H9 (cell line): ENCODE data around the gene TOP1. TPM values are rescaled to one million over a fixed set of nuclear protein-coding genes. Genes with fewer than 3 reads are reported as not detected.

Experiments used
- DNase-seq: peaks from one replicate; pipeline ENCODE4 v3.0.0-alpha.2; 2017
- H2AFZ ChIP-seq: one replicate; pipeline ENCODE4 v1.6.1; 2013; ENCODE audit warnings: mild to moderate bottlenecking, low read length, control low read depth, moderate library complexity
- H2AK5ac ChIP-seq: 2 replicates; pipeline ENCODE4 v1.6.1; 2013; ENCODE audit warnings: low read length, control low read depth, mixed read lengths; ENCODE audit not compliant: insufficient read length
- H2BK120ac ChIP-seq: one replicate; pipeline ENCODE4 v1.6.1; 2013; ENCODE audit warnings: low read depth, mild to moderate bottlenecking, low read length, control low read depth, inconsistent platforms; ENCODE audit not compliant: poor library complexity, severe bottlenecking
- H2BK12ac ChIP-seq: 2 replicates; pipeline ENCODE4 v1.6.1; 2013; ENCODE audit warnings: low read length, control low read depth, mixed read lengths, low read depth; ENCODE audit not compliant: insufficient read length
- H2BK15ac ChIP-seq: 2 replicates; pipeline ENCODE4 v1.6.1; 2013; ENCODE audit warnings: low read depth, low read length, control low read depth
- H2BK20ac ChIP-seq: one replicate; pipeline ENCODE4 v1.6.1; 2013; ENCODE audit warnings: low read depth, mild to moderate bottlenecking, low read length, control low read depth, inconsistent platforms; ENCODE audit not compliant: poor library complexity, severe bottlenecking
- H2BK5ac ChIP-seq: 2 replicates; pipeline ENCODE4 v1.6.1; 2013; ENCODE audit warnings: low read length, control low read depth, mixed read lengths; ENCODE audit not compliant: insufficient read length
- H3K14ac ChIP-seq: 2 replicates; pipeline ENCODE4 v1.6.1; 2013; ENCODE audit warnings: low read length, control low read depth; ENCODE audit not compliant: insufficient read depth
- H3K18ac ChIP-seq: 2 replicates; pipeline ENCODE4 v1.6.1; 2013; ENCODE audit warnings: low read depth, mild to moderate bottlenecking, mixed read lengths, low read length, control low read depth; ENCODE audit not compliant: insufficient read length
- H3K23ac ChIP-seq: 2 replicates; pipeline ENCODE4 v1.6.1; 2013; ENCODE audit warnings: low read length, control low read depth, mixed read lengths, low read depth; ENCODE audit not compliant: insufficient read length
- H3K23me2 ChIP-seq: 2 replicates; pipeline ENCODE4 v1.6.1; 2013; ENCODE audit warnings: low read depth, mild to moderate bottlenecking, mixed read lengths, low read length, control low read depth; ENCODE audit not compliant: insufficient read length, poor library complexity, severe bottlenecking
- H3K27ac ChIP-seq: 2 replicates; pipeline ENCODE4 v1.5.1; 2013; ENCODE audit warnings: low read length, control low read depth, mixed read lengths, low read depth; ENCODE audit not compliant: insufficient read length
- H3K27me3 ChIP-seq: 2 replicates; pipeline ENCODE4 v1.6.1; 2013; ENCODE audit warnings: low read length, control low read depth, inconsistent platforms; ENCODE audit not compliant: insufficient read depth
- H3K4ac ChIP-seq: 2 replicates; pipeline ENCODE4 v1.6.1; 2013; ENCODE audit warnings: low read depth, mild to moderate bottlenecking, control low read depth, inconsistent platforms, low read length, moderate library complexity
- H3K4me1 ChIP-seq: 2 replicates; pipeline ENCODE4 v1.6.1; 2013; ENCODE audit warnings: low read length, control low read depth, inconsistent platforms; ENCODE audit not compliant: insufficient read depth
- H3K4me2 ChIP-seq: 2 replicates; pipeline ENCODE4 v1.6.1; 2013; ENCODE audit warnings: low read length, control low read depth, mixed read lengths; ENCODE audit not compliant: insufficient read length, insufficient read depth
- H3K56ac ChIP-seq: 2 replicates; pipeline ENCODE4 v1.6.1; 2013; ENCODE audit warnings: low read depth, mild to moderate bottlenecking, mixed read lengths, low read length, control low read depth; ENCODE audit not compliant: insufficient read length
- H3K79me1 ChIP-seq: 2 replicates; pipeline ENCODE4 v1.6.1; 2013; ENCODE audit warnings: low read depth, mild to moderate bottlenecking, moderate library complexity, low read length, control low read depth, inconsistent platforms; ENCODE audit not compliant: insufficient read depth, poor library complexity, severe bottlenecking
- H3K79me2 ChIP-seq: 2 replicates; pipeline ENCODE4 v1.6.1; 2013; ENCODE audit warnings: low read length, control low read depth, inconsistent platforms; ENCODE audit not compliant: insufficient read depth
- H3K9ac ChIP-seq: 2 replicates; pipeline ENCODE4 v1.6.1; 2013; ENCODE audit warnings: low read length, control low read depth, mixed read lengths; ENCODE audit not compliant: insufficient read length; ENCODE audit errors: extremely low read depth
- H3K9me3 ChIP-seq: one replicate; pipeline ENCODE4 v1.6.1; 2013; ENCODE audit warnings: low read depth, low read length, inconsistent platforms; ENCODE audit not compliant: control insufficient read depth
- H3T11ph ChIP-seq: one replicate; pipeline ENCODE4 v1.6.1; 2013; ENCODE audit warnings: mild to moderate bottlenecking, low read length, control low read depth, inconsistent platforms
- H4K20me1 ChIP-seq: one replicate; pipeline ENCODE4 v1.6.1; 2013; ENCODE audit not compliant: control insufficient read depth, insufficient read length, insufficient read depth
- H4K5ac ChIP-seq: 2 replicates; pipeline ENCODE4 v1.6.1; 2013; ENCODE audit warnings: low read depth, mild to moderate bottlenecking, mixed read lengths, low read length, control low read depth; ENCODE audit not compliant: insufficient read length
- H4K8ac ChIP-seq: replicated peaks from 2 replicates; pipeline ENCODE4 v1.6.1; 2013; ENCODE audit warnings: low read length, control low read depth, mixed read lengths, low read depth; ENCODE audit not compliant: insufficient read length
- H4K91ac ChIP-seq: 2 replicates; pipeline ENCODE4 v1.6.1; 2013; ENCODE audit warnings: low read depth, mild to moderate bottlenecking, moderate library complexity, mixed read lengths, low read length, control low read depth; ENCODE audit not compliant: insufficient read length
- H3K27ac Mint-ChIP-seq, 3 experiments: 2 replicates in 2 of 3; 3 replicates in 1 of 3; pipeline ENCODE4 v1.8.0; 2020 to 2021; ENCODE audit warnings: mixed read lengths in 3 of 3, mild to moderate bottlenecking in 1 of 3, moderate library complexity in 1 of 3
- H3K27me3 Mint-ChIP-seq: 2 replicates; pipeline ENCODE4 v1.8.0; 2021; ENCODE audit warnings: low read depth, mild to moderate bottlenecking, moderate library complexity, mixed read lengths
- H3K36me3 Mint-ChIP-seq, 3 experiments: 2 replicates in 2 of 3; 3 replicates in 1 of 3; pipeline ENCODE4 v1.8.0; 2020 to 2021; ENCODE audit warnings: low read depth in 3 of 3, mixed read lengths in 3 of 3; ENCODE audit not compliant: insufficient read depth in 1 of 3
- H3K4me1 Mint-ChIP-seq, 2 experiments: 2 replicates each; pipeline ENCODE4 v1.8.0; 2020; ENCODE audit warnings: mixed read lengths in 2 of 2
- H3K4me3 Mint-ChIP-seq, 2 experiments: 2 replicates in 1 of 2; 3 replicates in 1 of 2; pipeline ENCODE4 v1.8.0; 2020 to 2021; ENCODE audit warnings: mild to moderate bottlenecking in 2 of 2, mixed read lengths in 2 of 2, moderate library complexity in 1 of 2
- H3K9me3 Mint-ChIP-seq, 2 experiments: 2 replicates in 1 of 2; 3 replicates in 1 of 2; pipeline ENCODE4 v1.8.0; 2020; ENCODE audit warnings: mild to moderate bottlenecking in 2 of 2, mixed read lengths in 2 of 2, moderate library complexity in 1 of 2
- WGBS: extraction: QIAGEN DNeasy Blood & Tissue Kit; methylation state at CpG from one replicate; pipeline ENCODE4 v1.1.7; 2013; ENCODE audit warnings: missing lambda C conversion rate, low lambda C conversion rate, mixed read lengths; ENCODE audit not compliant: insufficient read length; ENCODE audit errors: extremely low coverage; 5-methylcytosine and 5-hydroxymethylcytosine counted together
- total RNA-seq: library from RNA; stranded (reverse); gene quantifications from 2 replicates; pipeline ENCODE4 v1.2.1, GENCODE V29; 2021
- TF ChIP-seq, protein P1 (sequence below): fragments of 200-600 bp; sonication (generic); conservative IDR thresholded peaks from 3 replicates; pipeline ENCODE4 v1.8.0; 2021; ENCODE audit warnings: antibody characterized with exemption, mild to moderate bottlenecking

The TOP1 gene
- total RNA-seq, 1 experiment from 2014 or later = 96.4 TPM

DNA sequence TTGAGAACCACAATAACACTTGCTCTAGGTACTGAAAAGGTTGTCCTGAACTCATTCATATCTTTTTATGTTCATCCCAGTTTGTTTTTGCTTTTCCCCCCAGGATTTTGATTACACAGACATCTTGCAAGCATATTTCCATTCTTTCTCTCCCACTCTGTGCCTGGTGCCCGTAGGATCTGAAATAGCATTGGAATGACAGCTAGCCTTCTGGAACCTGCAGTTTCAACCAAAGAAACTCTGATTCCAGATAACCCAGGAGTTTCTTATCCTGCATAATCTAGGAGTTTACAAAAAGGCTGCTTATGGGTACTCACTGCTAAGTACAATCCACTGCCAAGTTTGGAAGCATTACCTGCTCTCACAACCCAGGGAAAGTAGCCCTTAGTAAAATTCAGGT is 79.9 kb downstream of the TOP1 start:
- no peak overlapping the region for H3K4ac ChIP-seq
- no peak overlapping the region for H3K9ac ChIP-seq
- no peak overlapping the region for H3K56ac ChIP-seq
- Mint-ChIP-seq H3K36me3 (peaks cover 16 to 65% (median 55%) of the 10 kb centered on the region in 3 experiments; a peak in 6 of 7 replicates), H3K4me3 (no peak overlapping the region), H3K9me3 (no peaks in the 10 kb centered on the region), H3K27me3 (no peaks in the 10 kb centered on the region), H3K4me1 (no peaks in the 10 kb centered on the region), H3K27ac (no peak overlapping the region; a peak in 1 of 7 replicates)
- H4K8ac ChIP-seq = no peak overlapping the region
- TF ChIP-seq, protein P1, sequence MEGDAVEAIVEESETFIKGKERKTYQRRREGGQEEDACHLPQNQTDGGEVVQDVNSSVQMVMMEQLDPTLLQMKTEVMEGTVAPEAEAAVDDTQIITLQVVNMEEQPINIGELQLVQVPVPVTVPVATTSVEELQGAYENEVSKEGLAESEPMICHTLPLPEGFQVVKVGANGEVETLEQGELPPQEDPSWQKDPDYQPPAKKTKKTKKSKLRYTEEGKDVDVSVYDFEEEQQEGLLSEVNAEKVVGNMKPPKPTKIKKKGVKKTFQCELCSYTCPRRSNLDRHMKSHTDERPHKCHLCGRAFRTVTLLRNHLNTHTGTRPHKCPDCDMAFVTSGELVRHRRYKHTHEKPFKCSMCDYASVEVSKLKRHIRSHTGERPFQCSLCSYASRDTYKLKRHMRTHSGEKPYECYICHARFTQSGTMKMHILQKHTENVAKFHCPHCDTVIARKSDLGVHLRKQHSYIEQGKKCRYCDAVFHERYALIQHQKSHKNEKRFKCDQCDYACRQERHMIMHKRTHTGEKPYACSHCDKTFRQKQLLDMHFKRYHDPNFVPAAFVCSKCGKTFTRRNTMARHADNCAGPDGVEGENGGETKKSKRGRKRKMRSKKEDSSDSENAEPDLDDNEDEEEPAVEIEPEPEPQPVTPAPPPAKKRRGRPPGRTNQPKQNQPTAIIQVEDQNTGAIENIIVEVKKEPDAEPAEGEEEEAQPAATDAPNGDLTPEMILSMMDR = no peak
- DNase-seq = no peak
- H3K23ac ChIP-seq = no peak overlapping the region
- H3K79me2 ChIP-seq = no peaks in the 10 kb centered on the region
- H3K27ac ChIP-seq = no peak overlapping the region
- H3T11ph ChIP-seq = no peak overlapping the region
- no peak overlapping the region for H3K18ac ChIP-seq
- H3K4me2 ChIP-seq = no peak overlapping the region
- no peaks in the 10 kb centered on the region for H3K23me2 ChIP-seq
- H2BK12ac ChIP-seq = no peak overlapping the region
- no peak overlapping the region for H2AK5ac ChIP-seq
- H2BK20ac ChIP-seq = no peak overlapping the region
- H4K5ac ChIP-seq = no peak overlapping the region
- H2AFZ ChIP-seq = no peak overlapping the region
- no peaks in the 10 kb centered on the region for H4K20me1 ChIP-seq
- no peak overlapping the region for H2BK5ac ChIP-seq
- no peaks in the 10 kb centered on the region for H3K27me3 ChIP-seq
- H3K79me1 ChIP-seq = no peaks in the 10 kb centered on the region
- H3K4me1 ChIP-seq = no peaks in the 10 kb centered on the region
- no peak overlapping the region for H2BK15ac ChIP-seq
- H2BK120ac ChIP-seq = no peak overlapping the region
- no peak overlapping the region for H3K14ac ChIP-seq
- H4K91ac ChIP-seq = no peak overlapping the region
- no CpG with 5 or more reads among the region's 1 CpG for WGBS
- H3K9me3 ChIP-seq = no peaks in the 10 kb centered on the region
